Activated CD4-positive, alpha-beta T cell treated with anti-CD3 and anti-CD28 coated beads, Interleukin-2, amount 10 ng/mL, durations not matched to agents 7 days and 5 days (primary cell): ENCODE results near the gene TOMM22. TPM values are rescaled to one million over a fixed set of nuclear protein-coding genes. Genes with fewer than 3 reads are reported as not detected.
"Not testable (repeated sequence)": the region's sequence is repeated elsewhere in the genome, so short reads cannot be mapped to it uniquely, and the experiment has no call there.

Source experiments
- CTCF ChIA-PET: fragments of 350-600 bp; sonication (Branson Sonifier 250); formaldehyde crosslinking; loops from one replicate; lab custom pipeline; 2021; ENCODE audit warnings: antibody characterized with exemption; lab: Charles Lee
- POLR2A ChIA-PET: fragments of 350-600 bp; sonication (Branson Sonifier 250); formaldehyde crosslinking; loops from one replicate; lab custom pipeline; 2021; ENCODE audit warnings: antibody characterized with exemption; lab: Charles Lee
- DNase-seq: peaks from one replicate; pipeline ENCODE4 v3.0.0-alpha.2; 2020
- H3K27ac Mint-ChIP-seq: one replicate; pipeline ENCODE4 v1.8.0; 2021; ENCODE audit warnings: mild to moderate bottlenecking, moderate library complexity, mixed read lengths
- H3K27me3 Mint-ChIP-seq: one replicate; pipeline ENCODE4 v1.8.0; 2021; ENCODE audit warnings: mixed read lengths
- H3K36me3 Mint-ChIP-seq: one replicate; pipeline ENCODE4 v1.8.0; 2021; ENCODE audit warnings: low read depth, mixed read lengths
- H3K4me1 Mint-ChIP-seq: one replicate; pipeline ENCODE4 v1.8.0; 2021; ENCODE audit warnings: mixed read lengths
- H3K4me3 Mint-ChIP-seq: one replicate; pipeline ENCODE4 v1.8.0; 2021; ENCODE audit warnings: mild to moderate bottlenecking, moderate library complexity, mixed read lengths
- H3K9me3 Mint-ChIP-seq: one replicate; pipeline ENCODE4 v1.8.0; 2021; ENCODE audit warnings: mixed read lengths
- total RNA-seq, 2 experiments: library from RNA; stranded (reverse); gene quantifications; one replicate each; pipeline ENCODE4 v1.2.3, GENCODE V29; 2021

The TOMM22 gene
- 10 to 100 TPM; 83.0 to 88.9 TPM for total RNA-seq

DNA sequence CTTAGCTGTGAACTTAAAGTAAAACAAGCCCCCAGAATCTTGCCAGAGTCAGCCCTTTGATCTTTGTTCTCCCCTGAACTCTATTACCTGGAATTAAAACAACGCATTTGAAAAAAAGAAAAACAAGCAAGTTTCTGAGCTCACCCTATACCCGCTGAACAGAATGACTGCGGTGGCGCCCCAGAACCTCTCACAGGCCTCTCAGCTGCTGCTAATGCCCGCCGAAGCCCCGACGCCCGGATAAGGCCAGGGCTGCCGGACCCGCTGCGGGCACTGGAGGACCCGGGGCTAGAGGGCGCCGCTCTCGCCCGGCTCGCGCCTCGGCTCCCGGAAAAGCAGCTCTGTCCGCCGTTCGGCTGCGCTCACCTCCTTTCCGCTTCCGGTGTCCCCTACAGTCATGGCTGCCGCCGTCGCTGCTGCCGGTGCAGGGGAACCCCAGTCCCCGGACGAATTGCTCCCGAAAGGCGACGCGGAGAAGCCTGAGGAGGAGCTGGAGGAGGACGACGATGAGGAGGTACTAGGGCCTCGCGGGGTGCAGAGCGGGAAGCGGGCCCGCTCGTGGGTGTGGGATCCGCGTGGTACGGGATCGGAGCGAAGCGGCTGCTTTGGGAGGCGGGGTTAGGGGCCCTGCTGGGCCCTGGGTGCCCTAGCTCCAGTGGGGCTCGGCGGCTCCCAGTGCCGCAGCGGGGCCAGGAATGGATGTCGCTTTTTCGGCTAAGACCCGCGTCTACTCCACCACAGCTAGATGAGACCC is at the start of gene TOMM22:
TOMM22 (plus strand) TSS at position 376 of the 754 bp plus-strand sequence; CDS start at position 398, 22 bp downstream.
- DNase-seq, result peak; percentile 87
- no peaks in the 10 kb centered on the region for H3K9me3 Mint-ChIP-seq
- no peaks in the 10 kb centered on the region for H3K27me3 Mint-ChIP-seq
- peaks cover 19% of the 10 kb centered on the region for H3K36me3 Mint-ChIP-seq
- POLR2A ChIA-PET, result interaction anchor here (0.7 to 1.2 kb wide), 3 partner anchors 15 to 1653 kb away, joined by 4 to 7 read pairs (median 4); no protein-coding TSS in a partner anchor
- H3K4me3 Mint-ChIP-seq, result peak within 1 kb of the TSS; percentile 90
- CTCF ChIA-PET, result interaction anchor here (0.6 to 2.8 kb wide), 24 partner anchors 9 to 269 kb away, joined by 3 to 21 read pairs (median 4); partner anchors contain the start of gene GTPBP1
- H3K4me1 Mint-ChIP-seq, result peaks cover 24% of the 10 kb centered on the region
- H3K27ac Mint-ChIP-seq, result peak within 1 kb of the TSS; percentile 92

DNA sequence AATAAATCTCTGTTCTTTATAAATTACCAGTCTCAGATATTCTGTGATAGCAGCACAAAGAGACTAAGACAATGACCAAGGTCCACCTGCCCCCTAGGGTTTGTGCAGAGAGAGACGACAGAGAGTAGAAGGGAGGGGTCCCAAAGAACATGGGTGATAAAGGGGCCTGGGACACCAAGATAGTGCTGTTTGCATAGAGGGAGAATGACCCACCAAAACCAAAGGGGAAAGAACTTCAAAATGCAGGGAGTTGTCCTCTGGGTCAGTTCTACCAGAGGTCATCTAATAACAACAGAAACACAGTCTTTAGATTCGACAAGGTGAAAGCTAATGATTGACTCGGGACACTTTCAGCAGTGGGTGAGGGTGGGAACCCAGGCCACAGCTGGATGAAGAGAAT is 49.2 kb upstream of the TOMM22 start:
- Mint-ChIP-seq H3K4me1 (peaks cover 17% of the 10 kb centered on the region), H3K36me3 (no peaks in the 10 kb centered on the region), H3K27me3 (peaks cover 6% of the 10 kb centered on the region), H3K27ac (peak overlapping the region; percentile 39), H3K9me3 (no peaks in the 10 kb centered on the region), H3K4me3 (no peak overlapping the region)
- ChIA-PET POLR2A (no interaction called here), CTCF (no interaction called here)
- DNase-seq, result no peak

GRCh38 chr22:38638216-38638615 is 43.5 kb upstream of the TOMM22 start:
- no peak overlapping the region for H3K4me3 Mint-ChIP-seq
- no peak for DNase-seq
- no peaks in the 10 kb centered on the region for H3K9me3 Mint-ChIP-seq
- no peak overlapping the region for H3K27ac Mint-ChIP-seq
- no peaks in the 10 kb centered on the region for H3K4me1 Mint-ChIP-seq
- ChIA-PET CTCF (interaction anchor here (1.2 kb wide), 2 partner anchors 17 to 44 kb away, joined by 4 read pairs; partner anchors contain the start of gene TOMM22), POLR2A (no interaction called here)
- H3K27me3 Mint-ChIP-seq, result peaks cover 6% of the 10 kb centered on the region
- no peaks in the 10 kb centered on the region for H3K36me3 Mint-ChIP-seq

- POLR2A ChIA-PET, result no interaction called here
- H3K27me3 Mint-ChIP-seq, result peaks cover 6% of the 10 kb centered on the region
- no peak overlapping the region for H3K27ac Mint-ChIP-seq
- CTCF ChIA-PET, result interaction anchor here (1.2 kb wide), 2 partner anchors 18 to 43 kb away, joined by 4 read pairs; partner anchors contain the start of gene TOMM22
- no peak for DNase-seq
- H3K9me3 Mint-ChIP-seq, result no peaks in the 10 kb centered on the region
- no peak overlapping the region for H3K4me3 Mint-ChIP-seq
- no peaks in the 10 kb centered on the region for H3K4me1 Mint-ChIP-seq
- H3K36me3 Mint-ChIP-seq, result no peaks in the 10 kb centered on the region
These were observed 43.0 kb upstream of the TOMM22 start for GRCh38 chr22:38638728-38639127.

GRCh38 chr22:38641476-38642040 is 40.2 kb upstream of the TOMM22 start:
- H3K4me1 Mint-ChIP-seq, result no peaks in the 10 kb centered on the region
- DNase-seq, result no peak
- no peaks in the 10 kb centered on the region for H3K36me3 Mint-ChIP-seq
- H3K4me3 Mint-ChIP-seq, result no peak overlapping the region
- no peaks in the 10 kb centered on the region for H3K9me3 Mint-ChIP-seq
- H3K27me3 Mint-ChIP-seq, result no peaks in the 10 kb centered on the region
- no peak overlapping the region for H3K27ac Mint-ChIP-seq
- ChIA-PET CTCF (interaction anchor here (0.6 kb wide), 2 partner anchors 14 to 628 kb away, joined by 3 read pairs; no protein-coding TSS in a partner anchor), POLR2A (no interaction called here)

DNA sequence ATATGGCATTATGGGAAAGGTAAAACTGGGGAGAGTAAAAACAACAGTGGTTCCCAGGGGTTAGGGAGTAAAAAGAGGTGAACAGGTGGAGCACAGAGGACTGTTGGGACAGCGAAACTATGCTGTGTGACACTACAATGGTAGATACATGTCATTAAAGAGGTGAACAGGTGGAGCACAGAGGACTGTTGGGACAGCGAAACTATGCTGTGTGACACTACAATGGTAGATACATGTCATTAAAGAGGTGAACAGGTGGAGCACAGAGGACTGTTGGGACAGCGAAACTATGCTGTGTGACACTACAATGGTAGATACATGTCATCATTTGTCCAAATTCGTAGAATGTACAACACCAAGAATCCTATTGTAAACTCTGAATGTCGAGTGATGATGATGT is 37.5 kb upstream of the TOMM22 start:
- H3K9me3 Mint-ChIP-seq, H3K4me3 Mint-ChIP-seq, CTCF ChIA-PET, H3K36me3 Mint-ChIP-seq, H3K27me3 Mint-ChIP-seq, DNase-seq, H3K4me1 Mint-ChIP-seq, H3K27ac Mint-ChIP-seq, POLR2A ChIA-PET: not testable (repeated sequence)

GRCh38 chr22:38645430-38645829 is 36.3 kb upstream of the TOMM22 start:
- Mint-ChIP-seq H3K9me3 (no peaks in the 10 kb centered on the region), H3K4me1 (no peaks in the 10 kb centered on the region), H3K36me3 (no peaks in the 10 kb centered on the region), H3K27me3 (peaks cover 2% of the 10 kb centered on the region), H3K4me3 (no peak overlapping the region), H3K27ac (no peak overlapping the region)
- POLR2A ChIA-PET, result no interaction called here
- no peak for DNase-seq
- CTCF ChIA-PET, result no interaction called here

DNA sequence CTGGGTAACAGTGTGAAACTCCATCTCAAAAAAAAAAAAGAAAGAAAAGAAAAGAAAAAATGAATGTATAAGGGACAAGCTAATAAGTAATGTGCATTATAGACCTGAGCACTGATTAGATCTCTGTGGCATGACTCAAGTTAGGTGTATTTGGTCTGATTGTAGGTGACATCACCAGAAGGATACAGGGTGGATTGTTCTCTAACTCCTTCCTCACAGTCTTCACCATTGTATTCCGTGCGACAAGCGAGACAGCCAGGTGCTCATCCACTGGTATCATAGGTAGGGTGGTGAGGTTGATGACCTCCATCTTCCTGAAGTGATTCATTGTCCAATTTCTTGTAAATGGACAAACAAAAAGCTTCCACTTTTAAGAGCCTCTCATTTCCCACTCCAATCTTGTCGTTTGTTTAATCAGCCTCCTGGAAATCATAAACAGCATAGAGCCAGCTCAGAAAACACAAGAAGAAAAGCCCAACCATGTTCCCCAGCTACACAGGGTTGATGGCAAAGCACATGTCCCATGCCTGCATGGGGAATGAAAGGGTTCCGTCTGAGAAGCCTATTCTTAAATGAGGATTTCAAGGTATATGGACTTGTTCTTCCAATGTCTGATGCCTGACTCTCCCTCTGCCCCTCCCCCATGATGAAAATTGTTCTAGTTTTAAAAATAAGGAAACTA is 31.8 kb upstream of the TOMM22 start:
- POLR2A ChIA-PET, result no interaction called here
- H3K9me3 Mint-ChIP-seq, result no peaks in the 10 kb centered on the region
- no peak overlapping the region for H3K4me3 Mint-ChIP-seq
- peaks cover 2% of the 10 kb centered on the region for H3K27me3 Mint-ChIP-seq
- H3K27ac Mint-ChIP-seq, result no peak overlapping the region
- DNase-seq, result no peak
- H3K36me3 Mint-ChIP-seq, result no peaks in the 10 kb centered on the region
- CTCF ChIA-PET, result interaction anchor here (0.7 to 1.0 kb wide), 3 partner anchors 11 to 753 kb away, joined by 3 read pairs; partner anchors contain the start of gene TOMM22
- H3K4me1 Mint-ChIP-seq, result peaks cover 4% of the 10 kb centered on the region

DNA sequence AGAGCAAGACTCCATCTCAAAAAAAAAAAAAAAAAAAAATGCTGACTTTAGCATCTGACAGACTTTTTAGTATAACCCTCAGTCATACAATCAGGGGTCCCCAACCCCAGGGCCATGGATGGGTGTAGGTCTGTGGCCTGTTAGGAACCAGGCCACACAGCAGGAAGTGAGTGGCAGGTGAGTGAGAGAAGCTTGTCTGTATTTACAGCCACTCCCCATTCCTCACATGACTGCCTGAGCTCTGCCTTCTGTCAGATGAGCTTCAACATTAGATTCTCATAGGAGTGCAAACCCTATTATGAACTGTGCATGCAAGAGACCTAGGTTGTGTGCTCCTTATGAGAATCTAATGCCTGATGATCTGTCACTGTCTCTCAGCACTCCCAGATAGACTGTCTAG is 28.9 kb upstream of the TOMM22 start:
- Mint-ChIP-seq H3K4me3 (no peak overlapping the region), H3K27me3 (peaks cover 2% of the 10 kb centered on the region)

DNA sequence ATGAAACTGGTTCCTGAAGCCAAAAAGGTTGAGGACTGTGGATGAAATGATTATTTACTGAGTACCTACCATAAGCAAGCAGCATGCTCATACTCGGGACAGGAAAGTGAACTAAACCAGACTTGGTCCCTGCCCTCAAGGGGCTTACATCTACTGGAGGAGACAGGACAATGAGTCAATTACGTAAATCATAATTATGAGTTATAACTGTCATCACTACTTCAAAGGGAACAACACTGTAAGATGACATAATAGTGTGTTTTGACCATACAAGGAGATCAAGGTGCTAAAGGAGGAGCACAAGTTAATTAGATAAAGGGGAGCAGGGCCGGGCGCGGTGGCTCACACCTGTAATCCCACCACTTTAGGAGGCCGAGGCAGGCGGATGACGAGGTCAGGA is 28.0 kb upstream of the TOMM22 start:
- no peak overlapping the region for H3K4me3 Mint-ChIP-seq
- CTCF ChIA-PET, result interaction anchor here (1.2 kb wide), 1 partner anchor 32 kb away, joined by 3 read pairs; no protein-coding TSS in a partner anchor
- H3K27me3 Mint-ChIP-seq, result no peaks in the 10 kb centered on the region
- POLR2A ChIA-PET, result no interaction called here
- no peak for DNase-seq
- H3K27ac Mint-ChIP-seq, result no peak overlapping the region
- peaks cover 21% of the 10 kb centered on the region for H3K4me1 Mint-ChIP-seq
- H3K9me3 Mint-ChIP-seq, result no peaks in the 10 kb centered on the region
- no peaks in the 10 kb centered on the region for H3K36me3 Mint-ChIP-seq

More for the DNA sequence above, 28.9 kb upstream of the TOMM22 start:
- DNase-seq, result peak; percentile 14
- POLR2A ChIA-PET, result no interaction called here
- Mint-ChIP-seq H3K27ac (no peak overlapping the region), H3K4me1 (peaks cover 14% of the 10 kb centered on the region), H3K36me3 (no peaks in the 10 kb centered on the region), H3K9me3 (no peaks in the 10 kb centered on the region)
- CTCF ChIA-PET, result interaction anchor here (1.2 kb wide), 1 partner anchor 31 kb away, joined by 3 read pairs; no protein-coding TSS in a partner anchor

- Mint-ChIP-seq H3K27ac (peak overlapping the region; percentile 98), H3K4me1 (peaks cover 21% of the 10 kb centered on the region), H3K36me3 (no peaks in the 10 kb centered on the region), H3K4me3 (peak overlapping the region; percentile 91), H3K27me3 (no peaks in the 10 kb centered on the region), H3K9me3 (no peaks in the 10 kb centered on the region)
- ChIA-PET CTCF (interaction anchor here (0.6 kb wide), 1 partner anchor 14 kb away, joined by 3 read pairs; no protein-coding TSS in a partner anchor), POLR2A (no interaction called here)
- no peak for DNase-seq
These were observed 26.1 kb upstream of the TOMM22 start for GRCh38 chr22:38655519-38656255.
